NCI-H2107 treated with DMSO at 0.1 percent for 48 hours (cell line): Measurements from ENCODE around the gene ZNF500.
"Not testable (repeated sequence)": the region's sequence is repeated elsewhere in the genome, so short reads cannot be mapped to it uniquely, and the experiment has no call there.

ENCODE experiments used
- DNase-seq: peaks from one replicate; lab custom pipeline; 2025; ENCODE audit not compliant: unreplicated experiment; lab: John Stamatoyannopoulos, UW

Gene ZNF500

GRCh38 chr16:4746991-4747574 is 19.9 kb downstream of the ZNF500 start:
- no peak for DNase-seq

- DNase-seq: no peak
These were observed 20.7 kb downstream of the ZNF500 start for GRCh38 chr16:4746215-4746614.

DNA sequence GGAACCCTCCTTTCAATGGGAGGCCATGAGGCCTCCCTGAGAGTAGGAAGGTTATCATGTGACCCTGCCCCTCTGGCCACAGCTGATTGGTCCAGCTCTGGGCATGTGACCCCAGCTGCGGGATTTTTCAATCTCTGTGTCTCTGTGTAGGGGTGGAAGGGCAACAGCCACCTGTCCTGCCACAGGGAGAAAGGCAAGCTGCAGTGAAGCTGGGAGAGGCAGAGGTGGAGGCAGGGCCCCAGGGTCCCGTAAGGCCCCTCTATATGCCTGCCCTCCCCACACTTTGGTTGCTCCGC is 21.7 kb downstream of the ZNF500 start:
- DNase-seq: no peak

GRCh38 chr16:4744555-4745273 is 22.2 kb downstream of the ZNF500 start:
- no peak for DNase-seq

DNA sequence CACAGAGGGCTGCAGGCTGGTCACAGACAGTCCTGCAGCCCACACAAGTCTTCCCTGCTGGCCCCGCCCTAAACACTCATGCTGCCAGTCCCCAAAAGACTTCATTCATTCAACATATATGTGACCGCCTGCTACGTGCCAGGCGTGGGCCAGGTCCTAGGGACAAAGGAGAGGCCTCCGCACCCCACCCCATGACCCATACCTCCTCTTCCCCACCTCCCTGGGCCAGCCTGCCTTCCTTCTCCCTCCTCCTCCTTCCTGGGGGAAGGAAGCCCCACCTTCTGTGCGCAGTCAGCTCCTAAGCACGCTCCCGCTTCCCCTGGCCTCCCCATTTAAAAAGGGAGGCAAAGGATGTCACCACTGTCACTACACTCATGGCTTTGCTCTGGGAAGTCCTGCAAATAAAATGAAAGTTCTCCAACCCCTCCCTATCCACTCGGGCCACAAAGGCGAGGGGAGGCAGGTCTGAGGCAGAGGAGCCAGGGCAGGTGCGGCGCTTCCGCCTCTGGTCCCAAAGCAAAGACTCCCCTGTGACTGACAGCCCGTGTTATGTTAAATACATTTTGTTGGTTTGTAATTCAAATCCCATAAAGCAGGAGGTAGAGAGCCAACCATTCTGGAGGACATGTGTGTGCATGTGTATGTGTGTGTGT is 23.6 kb downstream of the ZNF500 start:
- peak; percentile 17 for DNase-seq

DNA sequence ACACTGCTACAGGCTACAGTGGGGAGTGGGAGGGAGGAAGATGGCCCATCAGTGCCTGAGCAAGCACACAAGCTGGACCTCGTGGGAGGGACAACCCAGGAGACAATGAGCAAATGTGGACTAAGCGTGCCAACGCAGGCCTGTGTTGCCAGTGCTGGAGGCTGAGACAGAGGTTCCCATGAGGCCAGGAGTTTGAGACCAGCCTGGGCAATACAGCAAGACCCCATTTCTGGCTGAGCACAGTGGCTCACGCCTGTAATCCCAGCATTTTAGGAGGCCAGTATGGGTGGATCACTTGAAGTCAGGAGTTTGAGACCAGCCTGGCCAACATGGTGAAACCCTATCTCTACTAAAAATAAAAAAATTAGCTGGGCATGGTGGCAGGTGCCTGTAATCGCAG is 28.6 kb downstream of the ZNF500 start:
- not testable (repeated sequence) for DNase-seq

DNA sequence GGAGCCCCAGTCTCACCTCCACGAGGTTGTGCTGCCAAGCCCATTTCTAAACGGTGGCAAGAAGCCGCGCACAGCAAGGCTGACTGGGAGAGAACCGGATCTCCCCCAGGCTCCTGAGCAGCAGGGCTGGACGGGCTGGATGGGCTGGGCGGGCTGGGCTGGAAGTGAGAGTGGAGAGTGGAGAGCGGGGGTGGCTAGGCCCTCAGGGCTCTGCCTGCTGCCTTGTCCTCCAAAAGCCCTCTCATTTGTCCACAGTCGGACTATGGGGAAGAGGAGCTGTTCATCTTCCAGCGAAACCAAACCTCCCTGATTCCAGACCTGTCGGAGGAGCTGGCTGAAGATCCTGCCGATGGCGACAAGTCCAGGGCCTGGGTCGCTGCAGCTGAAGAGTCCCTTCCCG is 29.4 kb downstream of the ZNF500 start:
- DNase-seq: no peak

- no peak for DNase-seq
These were observed 30.4 kb downstream of the ZNF500 start for GRCh38 chr16:4736546-4736945.

- peak; percentile 39 for DNase-seq
These were observed 32.0 kb downstream of the ZNF500 start for GRCh38 chr16:4734730-4735535.

- DNase-seq: peak; percentile 76
These were observed 32.8 kb downstream of the ZNF500 start, which contains the start of the genes ANKS3 and DNAAF8 for GRCh38 chr16:4734063-4734729. Gene ANKS3 (minus strand): TSS chr16:4734271. CDS start chr16:4730149, 4,122 bp downstream. Gene DNAAF8 (plus strand): TSS chr16:4734537. CDS start chr16:4736515, 1,978 bp downstream.

DNA sequence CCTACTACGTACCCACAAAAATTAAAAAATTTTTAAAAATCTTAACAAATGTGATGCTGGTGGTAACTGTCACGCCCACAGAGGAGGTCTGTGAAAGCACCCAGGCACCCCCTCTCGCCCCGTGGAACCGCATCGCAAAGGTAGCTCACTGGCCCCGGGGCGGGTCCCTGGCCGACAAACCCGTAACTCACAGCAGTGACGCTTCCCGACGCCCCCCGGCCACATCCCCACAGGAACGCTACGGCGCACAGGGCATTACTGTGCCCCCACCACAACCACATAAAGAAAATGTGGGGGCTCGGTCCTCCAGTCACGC is 33.3 kb downstream of the ZNF500 start:
- no peak for DNase-seq

- DNase-seq: no peak
These were observed 33.7 kb downstream of the ZNF500 start for GRCh38 chr16:4733211-4733742.

GRCh38 chr16:4729876-4730275 is 37.1 kb downstream of the ZNF500 start:
- DNase-seq: no peak

DNA sequence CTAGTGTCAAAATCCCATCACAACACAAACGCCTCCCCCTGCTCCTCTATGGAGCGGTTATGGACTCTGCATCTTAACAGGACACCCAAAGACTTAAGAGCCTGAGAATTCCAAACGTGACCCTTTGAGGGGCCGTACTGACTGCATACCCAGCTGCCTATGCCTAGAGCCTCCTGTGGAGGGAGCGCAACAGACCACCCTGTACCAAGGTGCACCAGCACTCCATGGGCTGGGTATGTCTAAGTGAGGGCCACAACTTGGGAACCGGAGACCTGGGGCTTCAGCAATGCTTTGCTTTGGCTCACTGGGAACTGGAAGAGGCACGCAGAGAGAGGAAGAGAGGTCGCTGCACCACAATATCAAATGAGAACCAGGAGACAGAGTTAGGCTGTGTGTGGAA is 38.3 kb downstream of the ZNF500 start:
- no peak for DNase-seq

- DNase-seq: no peak
These were observed 40.3 kb downstream of the ZNF500 start for GRCh38 chr16:4726616-4727015.

- DNase-seq: no peak
These were observed 42.2 kb downstream of the ZNF500 start for GRCh38 chr16:4724661-4725270.

DNA sequence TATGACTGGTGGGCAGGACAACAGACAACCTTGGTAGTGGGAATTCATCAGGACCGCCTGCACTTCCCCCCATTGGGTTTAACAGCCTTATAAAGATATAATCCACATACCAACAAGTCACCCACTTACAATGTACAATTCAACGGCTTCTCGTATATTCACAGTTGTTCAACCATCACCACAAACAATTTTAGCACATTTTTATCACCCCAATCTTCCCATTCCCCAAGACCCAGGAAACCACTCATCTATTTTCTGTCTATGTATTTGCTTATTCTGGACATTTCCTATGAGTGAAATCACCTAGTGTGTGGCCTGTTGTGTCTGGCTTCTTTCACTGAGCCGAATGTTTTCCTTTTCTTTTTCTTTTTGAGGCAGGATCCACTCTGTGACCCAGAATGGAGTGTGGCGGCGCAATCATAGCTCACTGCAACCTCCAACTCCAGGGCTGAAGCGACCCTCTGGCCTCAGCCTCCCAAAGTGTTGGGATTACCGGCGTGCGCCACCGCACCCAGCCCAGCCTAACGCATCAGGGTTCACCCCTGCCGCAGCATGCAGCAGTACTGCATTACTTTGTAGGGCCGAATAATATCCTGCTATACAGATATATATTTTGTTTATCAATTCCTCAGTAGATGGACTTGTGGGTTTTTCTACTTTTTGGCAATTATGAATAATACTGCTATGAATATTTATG is 43.7 kb downstream of the ZNF500 start:
- no peak for DNase-seq

DNA sequence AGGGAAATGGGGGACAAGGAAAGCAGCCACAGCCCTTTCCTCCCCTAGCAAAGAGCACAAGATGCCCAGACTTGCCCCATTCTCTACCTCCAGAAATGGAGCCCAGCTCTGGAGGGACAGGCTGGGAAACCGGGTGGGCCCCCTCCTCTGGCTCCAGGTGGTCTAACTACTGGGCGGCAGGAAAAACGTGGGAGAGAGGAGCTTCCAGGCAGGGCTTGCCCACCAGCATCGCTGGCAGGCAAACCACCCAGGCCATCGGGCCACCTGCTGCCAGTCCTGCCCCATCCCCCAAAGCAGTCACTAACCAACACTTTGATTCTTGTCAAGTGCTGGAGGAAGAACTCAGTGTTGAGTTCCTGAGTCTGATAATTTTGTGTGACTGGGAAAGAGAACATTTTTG is 48.5 kb downstream of the ZNF500 start:
- no peak for DNase-seq

GRCh38 chr16:4714996-4715395 is 52.0 kb downstream of the ZNF500 start:
- DNase-seq: no peak
